ENCODE data around the gene NTMT1. TPM values are rescaled to one million over a fixed set of nuclear protein-coding genes. Genes with fewer than 3 reads are reported as not detected.

The NTMT1 gene
- total RNA-seq, 1 donor from 2014 or later = 45.7 TPM

- Mint-ChIP-seq H3K9me3 (ENCODE audit: unreplicated experiment) (no peaks in the 10 kb centered on the region), H3K4me3 (ENCODE audit: unreplicated experiment) (no peak overlapping the region), H3K27ac (ENCODE audit: unreplicated experiment) (peak overlapping the region; percentile 92), H3K4me1 (ENCODE audit: unreplicated experiment) (peaks cover 48% of the 10 kb centered on the region), H3K27me3 (ENCODE audit: unreplicated experiment) (no peaks in the 10 kb centered on the region), H3K36me3 (ENCODE audit: unreplicated experiment) (no peaks in the 10 kb centered on the region)
- TF ChIP-seq CTCF (IDR thresholded peaks at IDR 0.05) = no peak
- no peak for DNase-seq (ENCODE audit: extremely low spot score, unreplicated experiment)
These were observed 14.6 kb upstream of the NTMT1 start for GRCh38 chr9:129611307-129611800.

- Mint-ChIP-seq H3K27me3 (ENCODE audit: unreplicated experiment) (no peaks in the 10 kb centered on the region), H3K27ac (ENCODE audit: unreplicated experiment) (no peak overlapping the region), H3K9me3 (ENCODE audit: unreplicated experiment) (no peaks in the 10 kb centered on the region), H3K4me3 (ENCODE audit: unreplicated experiment) (no peak overlapping the region), H3K4me1 (ENCODE audit: unreplicated experiment) (peaks cover 46% of the 10 kb centered on the region), H3K36me3 (ENCODE audit: unreplicated experiment) (no peaks in the 10 kb centered on the region)
- no peak for DNase-seq (ENCODE audit: extremely low spot score, unreplicated experiment)
- no peak for TF ChIP-seq CTCF (IDR thresholded peaks at IDR 0.05)
These were observed 13.8 kb upstream of the NTMT1 start for GRCh38 chr9:129612123-129612522.

- Mint-ChIP-seq H3K27ac (ENCODE audit: unreplicated experiment) (peak overlapping the region; percentile 65), H3K4me1 (ENCODE audit: unreplicated experiment) (peaks cover 43% of the 10 kb centered on the region), H3K4me3 (ENCODE audit: unreplicated experiment) (no peak overlapping the region), H3K9me3 (ENCODE audit: unreplicated experiment) (no peaks in the 10 kb centered on the region), H3K36me3 (ENCODE audit: unreplicated experiment) (no peaks in the 10 kb centered on the region), H3K27me3 (ENCODE audit: unreplicated experiment) (no peaks in the 10 kb centered on the region)
- DNase-seq (ENCODE audit: extremely low spot score, unreplicated experiment) = no peak
- TF ChIP-seq CTCF (IDR thresholded peaks at IDR 0.05) = no peak
These were observed 13.0 kb upstream of the NTMT1 start for GRCh38 chr9:129612815-129613519.

GRCh38 chr9:129613520-129614175, 12.3 kb upstream of the NTMT1 start:
- TF ChIP-seq CTCF (IDR thresholded peaks at IDR 0.05) = no peak
- H3K4me1 Mint-ChIP-seq (ENCODE audit: unreplicated experiment) = peaks cover 37% of the 10 kb centered on the region
- H3K36me3 Mint-ChIP-seq (ENCODE audit: unreplicated experiment) = no peaks in the 10 kb centered on the region
- peak overlapping the region; percentile 65 for H3K27ac Mint-ChIP-seq (ENCODE audit: unreplicated experiment)
- no peaks in the 10 kb centered on the region for H3K9me3 Mint-ChIP-seq (ENCODE audit: unreplicated experiment)
- no peak for DNase-seq (ENCODE audit: extremely low spot score, unreplicated experiment)
- H3K27me3 Mint-ChIP-seq (ENCODE audit: unreplicated experiment) = no peaks in the 10 kb centered on the region
- no peak overlapping the region for H3K4me3 Mint-ChIP-seq (ENCODE audit: unreplicated experiment)

GRCh38 chr9:129614932-129615331, 11.0 kb upstream of the NTMT1 start:
- no peak for TF ChIP-seq CTCF (IDR thresholded peaks at IDR 0.05)

More at GRCh38 chr9:129614932-129615331, 11.0 kb upstream of the NTMT1 start:
- no peak for DNase-seq (ENCODE audit: extremely low spot score, unreplicated experiment)
- no peaks in the 10 kb centered on the region for H3K27me3 Mint-ChIP-seq (ENCODE audit: unreplicated experiment)
- no peak overlapping the region for H3K27ac Mint-ChIP-seq (ENCODE audit: unreplicated experiment)
- no peaks in the 10 kb centered on the region for H3K9me3 Mint-ChIP-seq (ENCODE audit: unreplicated experiment)
- peaks cover 29% of the 10 kb centered on the region for H3K4me1 Mint-ChIP-seq (ENCODE audit: unreplicated experiment)
- H3K36me3 Mint-ChIP-seq (ENCODE audit: unreplicated experiment) = no peaks in the 10 kb centered on the region
- H3K4me3 Mint-ChIP-seq (ENCODE audit: unreplicated experiment) = no peak overlapping the region
